ENCODE data around the gene BLM. TPM values are rescaled to one million over a fixed set of nuclear protein-coding genes. Genes with fewer than 3 reads are reported as not detected.

Gene BLM
- total and polyA plus RNA-seq, 2 of the 13 experiments (the other 11 are each of a cell fraction or from before 2014, with no cell fraction given), result 5.1 to 11.8 TPM

DNA sequence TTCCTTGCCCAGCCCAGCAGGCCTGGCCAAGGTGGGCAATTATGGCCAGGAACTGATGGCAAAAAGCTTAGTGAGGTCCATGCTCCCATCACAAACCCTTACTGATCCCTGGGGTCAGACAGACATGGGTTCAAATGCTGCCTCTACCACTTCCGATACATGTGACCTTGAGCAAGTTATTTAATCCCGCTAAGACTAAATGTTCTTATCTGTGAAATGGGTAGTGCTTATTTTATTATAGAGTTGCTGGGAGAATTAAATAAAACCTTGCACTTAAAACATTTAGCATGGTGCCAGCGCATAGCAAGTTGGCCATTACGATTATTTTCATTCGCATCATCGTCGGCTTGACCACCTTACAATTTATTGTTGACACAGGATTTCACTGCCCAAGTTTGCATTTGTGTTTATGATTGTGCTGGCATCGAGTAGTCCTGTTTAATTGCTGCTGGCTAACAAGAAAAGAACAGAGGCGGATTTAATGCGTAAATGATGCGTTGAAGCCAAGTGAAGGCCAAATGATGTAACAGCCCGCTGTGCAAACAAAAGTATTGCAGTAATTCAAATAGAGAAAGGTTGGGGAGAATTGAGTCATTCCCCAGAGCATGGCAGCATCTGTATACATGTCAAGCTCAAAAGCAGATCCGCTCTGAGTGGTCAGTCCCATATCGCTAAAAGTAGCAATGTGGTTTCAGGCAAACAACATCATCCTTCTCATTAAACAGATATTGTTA, 144.0 kb downstream of the BLM start (continued):
- TF ChIP-seq PBX2 (CRISPR knock-in tag; IDR thresholded peaks at IDR 0.05) (no peak), TAF15 (IDR thresholded peaks at IDR 0.05; ENCODE audit: low read depth, low read length, poor library complexity, severe bottlenecking) (no peak), IRF2 (CRISPR knock-in tag; IDR thresholded peaks at IDR 0.05) (peak; percentile 53), ERF (CRISPR knock-in tag; IDR thresholded peaks at IDR 0.05) (peak; percentile 77; the same call in 1 of the 2 replicates), KDM3A (CRISPR knock-in tag; IDR thresholded peaks at IDR 0.05; ENCODE audit: low read depth) (peak; percentile 76; the same call in 1 of the 2 replicates), ZNF614 (CRISPR knock-in tag; IDR thresholded peaks at IDR 0.05; ENCODE audit: borderline replicate concordance) (0 out of 2 replicates have a peak, but pooled peaks have one; percentile 49), DR1 (CRISPR knock-in tag; IDR thresholded peaks at IDR 0.05) (no peak), RARA (CRISPR knock-in tag; IDR thresholded peaks at IDR 0.05) (peak; percentile 97), REST (IDR thresholded peaks at IDR 0.05; ENCODE audit: borderline replicate concordance in 1 of 2, low read depth in 1 of 2, low read length in 2 of 2) (0 out of 4 replicates have a peak, but pooled peaks of 1 of the 2 experiments have one; percentile 21), ZNF784 (CRISPR knock-in tag; IDR thresholded peaks at IDR 0.05; ENCODE audit: borderline replicate concordance) (no peak), HMG20B (CRISPR knock-in tag; conservative IDR thresholded peaks at IDR 0.05) (peak; percentile 32; the same call in 1 of the 2 replicates), SUZ12 (IDR thresholded peaks at IDR 0.05; ENCODE audit: low read depth, low read length) (no peak), IKZF1 (IDR thresholded peaks at IDR 0.05) (no peak), SOX13 (IDR thresholded peaks at IDR 0.05) (peak; percentile 61; the same call in 1 of the 2 replicates), SOX13 (CRISPR knock-in tag; conservative IDR thresholded peaks at IDR 0.05 in 1 of 2, IDR thresholded peaks at IDR 0.05 in 1 of 2) (peak in 1 of 2 experiments; percentile 89; a peak in 2 of 4 replicates), PPARG (CRISPR knock-in tag; conservative IDR thresholded peaks at IDR 0.05) (peak; percentile 71; the same call in 1 of the 2 replicates), HNF4A (CRISPR knock-in tag; IDR thresholded peaks at IDR 0.05) (peak; percentile 60), ETV5 (CRISPR knock-in tag; IDR thresholded peaks at IDR 0.05; ENCODE audit: borderline replicate concordance) (0 out of 2 replicates have a peak, but pooled peaks have one; percentile 35), FOXJ3 (CRISPR knock-in tag; IDR thresholded peaks at IDR 0.05; ENCODE audit: borderline replicate concordance) (peak; percentile 59; the same call in 1 of the 2 replicates), TBL1XR1 (IDR thresholded peaks at IDR 0.05; ENCODE audit: borderline replicate concordance, low read length, partially characterized antibody) (peak; percentile 69)
- TF ChIP-seq, protein P1, sequence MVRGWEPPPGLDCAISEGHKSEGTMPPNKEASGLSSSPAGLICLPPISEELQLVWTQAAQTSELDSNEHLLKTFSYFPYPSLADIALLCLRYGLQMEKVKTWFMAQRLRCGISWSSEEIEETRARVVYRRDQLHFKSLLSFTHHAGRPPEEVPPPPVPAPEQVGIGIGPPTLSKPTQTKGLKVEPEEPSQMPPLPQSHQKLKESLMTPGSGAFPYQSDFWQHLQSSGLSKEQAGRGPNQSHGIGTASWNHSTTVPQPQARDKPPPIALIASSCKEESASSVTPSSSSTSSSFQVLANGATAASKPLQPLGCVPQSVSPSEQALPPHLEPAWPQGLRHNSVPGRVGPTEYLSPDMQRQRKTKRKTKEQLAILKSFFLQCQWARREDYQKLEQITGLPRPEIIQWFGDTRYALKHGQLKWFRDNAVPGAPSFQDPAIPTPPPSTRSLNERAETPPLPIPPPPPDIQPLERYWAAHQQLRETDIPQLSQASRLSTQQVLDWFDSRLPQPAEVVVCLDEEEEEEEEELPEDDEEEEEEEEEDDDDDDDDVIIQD (CRISPR knock-in tag; IDR thresholded peaks at IDR 0.05; ENCODE audit: low read depth), result 0 out of 2 replicates have a peak, but pooled peaks have one; percentile 21

Measured in HepG2 (cell line).